Measurements from ENCODE around the gene TEAD1. TPM values are rescaled to one million over a fixed set of nuclear protein-coding genes. Genes with fewer than 3 reads are reported as not detected.

The TEAD1 gene
- total and polyA plus RNA-seq, 9 of the 15 experiments (the other 6 are each of a cell fraction or from before 2014, with no cell fraction given): 1.7 to 17.7 (median 10.8) TPM

DNA sequence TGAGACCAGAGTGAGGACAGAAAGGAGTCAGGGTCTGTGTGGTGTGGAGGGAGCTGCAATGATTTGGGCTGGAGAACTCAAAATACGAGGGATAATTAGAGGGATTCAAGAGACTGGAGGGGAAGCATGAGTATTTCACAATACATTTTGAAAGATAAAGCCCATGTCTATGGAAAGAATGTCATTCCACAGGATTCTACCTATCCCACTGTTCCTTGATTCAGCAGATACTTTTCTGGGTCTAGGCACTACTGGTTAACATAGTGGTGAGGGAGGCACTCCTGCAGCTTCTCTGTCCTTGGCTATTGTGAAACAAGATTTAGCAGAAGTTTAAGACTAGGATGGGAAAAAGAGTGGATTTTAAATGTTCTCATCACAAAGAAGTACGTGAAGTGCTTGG is 262.0 kb downstream of the TEAD1 start:
- H2AFZ ChIP-seq (ENCODE audit: low read depth, low read length): no peak overlapping the region
- ATAC-seq (no peak), FAIRE-seq (no peak), DNase-seq (ENCODE audit: extremely low read depth in 1 of 4, low spot score in 3 of 4) (no peak)
- in situ Hi-C loops (cut with MboI) (no loop called here), intact Hi-C loops (cut with micrococcal nuclease) (no loop called here)
- no peaks in the 10 kb centered on the region for H4K20me1 ChIP-seq (replicated peaks; ENCODE audit: control insufficient read depth, insufficient read depth, low read length)
- H3K9me1 ChIP-seq (ENCODE audit: control insufficient read depth, insufficient read depth, low read length): no peaks in the 10 kb centered on the region
- H3K4me3 ChIP-seq: no peak overlapping the region
- H3K4me1 ChIP-seq (replicated peaks in 1 of 2; ENCODE audit: control insufficient read depth in 2 of 2, insufficient read depth in 2 of 2, low read length in 2 of 2): no peaks in the 10 kb centered on the region
- H3K4me2 ChIP-seq (ENCODE audit: insufficient read depth, low read length): no peak overlapping the region
- WGBS (ENCODE audit: insufficient coverage, low coverage, missing lambda C conversion rate): 72% methylated on average over 2 of the region's 2 CpGs
- H3K9ac ChIP-seq (ENCODE audit: insufficient read depth in 1 of 2, low read depth in 2 of 2, low read length in 2 of 2): no peak overlapping the region
- ChIA-PET CTCF (ENCODE audit: low intra/inter-chr PET ratio) (no interaction called here), POLR2A (interaction anchor here (1.1 kb wide), 1 partner anchor 13 kb away, joined by 3 read pairs; no protein-coding TSS in a partner anchor)
- no peak for TF ChIP-seq EGR1 (conservative IDR thresholded peaks at IDR 0.05)
- TF ChIP-seq CEBPG (CRISPR knock-in tag; IDR thresholded peaks at IDR 0.05): no peak
- 0 out of 4 replicates have a peak, but pooled peaks of 1 of the 2 experiments have one; percentile 12 for TF ChIP-seq CEBPG (tag; conservative IDR thresholded peaks at IDR 0.05 in 1 of 2, IDR thresholded peaks at IDR 0.05 in 1 of 2)
- TF ChIP-seq FOXK1 (CRISPR knock-in tag; IDR thresholded peaks at IDR 0.05; ENCODE audit: borderline replicate concordance): no peak
- TF ChIP-seq CEBPB (tag; IDR thresholded peaks at IDR 0.05): peak; percentile 69
- TF ChIP-seq CXXC5 (CRISPR knock-in tag; IDR thresholded peaks at IDR 0.05): no peak
- no peak overlapping the region for H3K27ac ChIP-seq (ENCODE audit: extremely low read depth, low read depth, low read length)
- no peaks in the 10 kb centered on the region for H3K79me2 ChIP-seq (ENCODE audit: control insufficient read depth, insufficient read depth, low read length)
- peaks cover 25% of the 10 kb centered on the region; the same call in 2 of the 3 replicates for H3K36me3 ChIP-seq (ENCODE audit: control insufficient read depth, insufficient read depth, low read length)
- H3K9me3 ChIP-seq (replicated peaks; ENCODE audit: control insufficient read depth, insufficient read depth, low read depth, low read length): no peaks in the 10 kb centered on the region
- no peaks in the 10 kb centered on the region for H3K27me3 ChIP-seq (ENCODE audit: control insufficient read depth in 2 of 2, insufficient read depth in 2 of 2, low read length in 2 of 2)
- BruUV-seq (replicated peaks): no TSS peak
